IMR-90 (cell line): ENCODE measurements around the gene XIAP.

Experiments
- CEBPB ChIP-seq: IDR thresholded peaks from 2 replicates; pipeline ENCODE4 v1.6.1; 2012; ENCODE audit warnings: low read depth, low read length, improper control_type of control experiment
- FOS ChIP-seq: fragments of 150-350 bp; IDR thresholded peaks from 2 replicates; pipeline ENCODE4 v1.6.1; 2016; ENCODE audit warnings: low read depth, low read length
- MAZ ChIP-seq: IDR thresholded peaks from 2 replicates; pipeline ENCODE4 v1.6.1; 2012; ENCODE audit warnings: low read depth, mild to moderate bottlenecking, low read length, improper control_type of control experiment, moderate library complexity, borderline replicate concordance
- MXI1 ChIP-seq: IDR thresholded peaks from 2 replicates; pipeline ENCODE4 v1.6.1; 2012; ENCODE audit warnings: low read depth, mild to moderate bottlenecking, low read length, moderate library complexity, borderline replicate concordance
- NFE2L2 ChIP-seq: fragments of 150-350 bp; IDR thresholded peaks from 2 replicates; pipeline ENCODE4 v1.6.1; 2016; ENCODE audit warnings: low read depth, mild to moderate bottlenecking, low read length
- POLR2A ChIP-seq: IDR thresholded peaks from 2 replicates; pipeline ENCODE4 v1.6.1; 2012; ENCODE audit warnings: mild to moderate bottlenecking, low read depth, low read length
- RAD21 ChIP-seq: IDR thresholded peaks from 2 replicates; pipeline ENCODE4 v1.6.1; 2012; ENCODE audit warnings: low read length, improper control_type of control experiment
- RCOR1 ChIP-seq: IDR thresholded peaks from 2 replicates; pipeline ENCODE4 v1.6.1; 2012; ENCODE audit warnings: mild to moderate bottlenecking, low read length, improper control_type of control experiment; ENCODE audit not compliant: insufficient replicate concordance
- SMC3 ChIP-seq: fragments of 150-350 bp; IDR thresholded peaks from 2 replicates; pipeline ENCODE4 v1.6.1; 2016; ENCODE audit warnings: low read depth, mild to moderate bottlenecking, antibody characterized with exemption, low read length, moderate library complexity
- TF ChIP-seq, protein P1 (sequence below): conservative IDR thresholded peaks from 2 replicates; pipeline ENCODE4 v1.5.1; 2012; ENCODE audit warnings: mild to moderate bottlenecking, low read depth, low read length, improper control_type of control experiment
- TF ChIP-seq, protein P2 (sequence below): fragments of 150-350 bp; IDR thresholded peaks from 2 replicates; pipeline ENCODE4 v1.6.1; 2017; ENCODE audit warnings: mild to moderate bottlenecking, antibody characterized with exemption, low read length, low read depth

DNA sequence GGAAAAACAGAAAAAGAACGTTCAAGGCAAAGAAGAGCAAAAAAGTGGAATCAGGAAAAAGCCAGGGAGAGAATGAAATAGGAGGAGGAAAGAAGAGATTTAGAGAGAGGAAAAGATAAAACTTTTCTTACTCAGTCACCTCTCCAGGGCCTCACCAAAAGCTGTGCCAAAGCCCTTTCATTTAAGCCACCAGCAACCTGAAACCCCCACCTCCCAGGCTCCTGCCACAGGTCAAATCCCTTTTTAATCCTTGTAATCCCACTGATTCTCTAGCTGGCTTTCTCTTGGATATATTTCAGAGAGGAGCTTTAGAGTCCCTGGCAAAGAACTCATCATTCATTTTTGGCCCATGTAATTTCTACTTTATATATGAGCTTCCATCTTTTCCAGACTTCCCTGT lies 25.7 kb upstream of the XIAP start:
- TF ChIP-seq, protein P1, sequence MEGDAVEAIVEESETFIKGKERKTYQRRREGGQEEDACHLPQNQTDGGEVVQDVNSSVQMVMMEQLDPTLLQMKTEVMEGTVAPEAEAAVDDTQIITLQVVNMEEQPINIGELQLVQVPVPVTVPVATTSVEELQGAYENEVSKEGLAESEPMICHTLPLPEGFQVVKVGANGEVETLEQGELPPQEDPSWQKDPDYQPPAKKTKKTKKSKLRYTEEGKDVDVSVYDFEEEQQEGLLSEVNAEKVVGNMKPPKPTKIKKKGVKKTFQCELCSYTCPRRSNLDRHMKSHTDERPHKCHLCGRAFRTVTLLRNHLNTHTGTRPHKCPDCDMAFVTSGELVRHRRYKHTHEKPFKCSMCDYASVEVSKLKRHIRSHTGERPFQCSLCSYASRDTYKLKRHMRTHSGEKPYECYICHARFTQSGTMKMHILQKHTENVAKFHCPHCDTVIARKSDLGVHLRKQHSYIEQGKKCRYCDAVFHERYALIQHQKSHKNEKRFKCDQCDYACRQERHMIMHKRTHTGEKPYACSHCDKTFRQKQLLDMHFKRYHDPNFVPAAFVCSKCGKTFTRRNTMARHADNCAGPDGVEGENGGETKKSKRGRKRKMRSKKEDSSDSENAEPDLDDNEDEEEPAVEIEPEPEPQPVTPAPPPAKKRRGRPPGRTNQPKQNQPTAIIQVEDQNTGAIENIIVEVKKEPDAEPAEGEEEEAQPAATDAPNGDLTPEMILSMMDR = no peak
- TF ChIP-seq SMC3 = no peak
- TF ChIP-seq, protein P2, sequence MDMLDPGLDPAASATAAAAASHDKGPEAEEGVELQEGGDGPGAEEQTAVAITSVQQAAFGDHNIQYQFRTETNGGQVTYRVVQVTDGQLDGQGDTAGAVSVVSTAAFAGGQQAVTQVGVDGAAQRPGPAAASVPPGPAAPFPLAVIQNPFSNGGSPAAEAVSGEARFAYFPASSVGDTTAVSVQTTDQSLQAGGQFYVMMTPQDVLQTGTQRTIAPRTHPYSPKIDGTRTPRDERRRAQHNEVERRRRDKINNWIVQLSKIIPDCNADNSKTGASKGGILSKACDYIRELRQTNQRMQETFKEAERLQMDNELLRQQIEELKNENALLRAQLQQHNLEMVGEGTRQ = no peak
- no peak for TF ChIP-seq FOS
- TF ChIP-seq MXI1 = no peak
- no peak for TF ChIP-seq POLR2A
- TF ChIP-seq RCOR1 = no peak
- no peak for TF ChIP-seq CEBPB
- TF ChIP-seq MAZ = no peak
- TF ChIP-seq NFE2L2 = no peak
- TF ChIP-seq RAD21 = no peak
